Stimulated activated CD4-positive, alpha-beta T cell treated with anti-CD3 and anti-CD28 coated beads, Interleukin-4, amount 100 ng/mL, for 48 hours (primary cell): Measurements from ENCODE around the gene FAM117B.
"Not testable (repeated sequence)": the region's sequence is repeated elsewhere in the genome, so short reads cannot be mapped to it uniquely, and the experiment has no call there.

Source experiments
- DNase-seq, 2 donors: peaks; one replicate each; pipeline ENCODE4 v3.0.0-alpha.2; 2020; ENCODE audit warnings: low read depth in 2 of 2

FAM117B gene

DNA sequence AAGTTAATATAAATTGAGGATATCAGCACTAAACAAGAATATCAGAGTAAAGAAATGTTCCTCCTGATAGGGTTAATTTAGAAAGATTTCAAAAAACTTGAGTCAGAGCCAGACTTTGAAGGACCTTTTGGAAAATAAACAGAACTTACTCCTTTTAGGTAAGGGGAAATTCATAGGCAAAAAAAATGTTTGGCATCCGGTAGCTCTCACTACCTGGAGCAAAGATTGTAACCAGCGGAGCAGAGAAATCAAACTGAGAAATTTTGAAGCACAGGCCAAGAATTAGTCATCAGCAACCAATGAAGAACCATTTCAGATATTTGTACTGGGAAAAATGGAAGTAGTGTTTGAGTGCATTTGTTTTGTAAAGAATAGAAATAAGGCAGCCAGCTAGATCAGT is 123.8 kb downstream of the FAM117B start:
- DNase-seq: no peak

- DNase-seq: no peak
These were observed 126.1 kb downstream of the FAM117B start for GRCh38 chr2:202760848-202761247.

GRCh38 chr2:202762556-202762955 is 127.8 kb downstream of the FAM117B start:
- no peak for DNase-seq

DNA sequence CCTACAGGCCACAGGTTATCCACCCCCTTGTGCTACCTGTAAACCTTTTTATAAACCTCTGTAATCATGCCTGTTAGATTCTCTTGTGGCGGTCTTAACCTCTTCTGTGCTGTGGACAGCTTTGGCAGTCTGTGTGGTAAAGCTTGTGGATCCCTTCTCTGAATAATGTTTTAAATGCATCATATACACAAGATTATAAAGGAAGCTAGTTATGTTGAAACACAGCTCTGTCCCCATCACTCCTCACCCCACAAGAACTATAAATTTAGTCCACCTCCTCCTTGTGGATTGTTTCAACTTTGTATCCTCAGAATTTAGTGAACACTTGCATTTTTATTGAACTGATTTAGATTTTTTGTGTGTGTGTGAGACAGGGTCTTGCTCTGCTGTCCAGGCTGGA is 129.1 kb downstream of the FAM117B start:
- DNase-seq: no peak

DNA sequence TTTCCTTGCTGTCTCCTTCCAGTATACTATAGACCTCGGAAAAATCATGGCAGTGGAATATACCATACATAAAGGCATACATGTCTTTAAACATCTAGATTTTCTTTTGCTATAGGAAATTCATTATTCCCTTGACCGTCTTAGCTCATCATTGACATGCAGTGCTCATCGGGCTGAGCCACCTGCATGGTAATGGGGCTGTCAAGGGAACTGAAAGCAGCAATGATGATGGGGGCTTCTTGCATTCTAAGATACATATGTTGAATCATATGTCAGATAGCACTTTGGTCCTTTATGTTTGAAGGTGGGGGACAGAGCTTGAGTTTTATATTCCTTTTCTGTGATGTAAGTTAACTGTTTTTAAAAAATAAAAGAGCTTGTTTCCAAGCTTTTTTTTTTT is 130.2 kb downstream of the FAM117B start:
- no peak for DNase-seq

DNA sequence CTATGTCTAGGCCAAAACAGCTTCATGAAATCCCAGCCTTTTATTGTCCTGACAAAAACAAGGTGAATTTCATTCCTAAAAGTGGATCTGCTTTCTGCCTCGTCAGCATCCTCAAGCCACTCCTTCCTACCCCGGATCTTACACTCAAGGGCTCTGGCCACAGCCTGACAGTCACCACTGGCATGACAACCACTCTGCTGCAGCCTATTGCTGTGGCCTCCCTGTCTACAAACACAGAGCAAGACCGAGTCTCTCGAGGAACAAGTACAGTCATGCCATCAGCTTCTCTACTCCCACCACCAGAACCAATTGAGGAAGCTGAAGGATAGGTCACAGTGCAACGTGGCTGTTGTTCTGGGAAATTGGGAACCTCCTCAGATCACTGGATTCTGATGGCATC is 130.7 kb downstream of the FAM117B start:
- no peak for DNase-seq

GRCh38 chr2:202768273-202768672 is 133.5 kb downstream of the FAM117B start:
- no peak for DNase-seq

GRCh38 chr2:202769201-202769600 is 134.4 kb downstream of the FAM117B start:
- no peak for DNase-seq

- no peak for DNase-seq
These were observed 136.6 kb downstream of the FAM117B start for GRCh38 chr2:202771336-202771735.

- DNase-seq: no peak
These were observed 137.1 kb downstream of the FAM117B start for GRCh38 chr2:202771741-202772460.

GRCh38 chr2:202773301-202773973 is 138.7 kb downstream of the FAM117B start:
- no peak for DNase-seq

GRCh38 chr2:202774104-202774503 is 139.3 kb downstream of the FAM117B start:
- DNase-seq: no peak

GRCh38 chr2:202778217-202778616 is 143.4 kb downstream of the FAM117B start:
- DNase-seq: no peak

DNA sequence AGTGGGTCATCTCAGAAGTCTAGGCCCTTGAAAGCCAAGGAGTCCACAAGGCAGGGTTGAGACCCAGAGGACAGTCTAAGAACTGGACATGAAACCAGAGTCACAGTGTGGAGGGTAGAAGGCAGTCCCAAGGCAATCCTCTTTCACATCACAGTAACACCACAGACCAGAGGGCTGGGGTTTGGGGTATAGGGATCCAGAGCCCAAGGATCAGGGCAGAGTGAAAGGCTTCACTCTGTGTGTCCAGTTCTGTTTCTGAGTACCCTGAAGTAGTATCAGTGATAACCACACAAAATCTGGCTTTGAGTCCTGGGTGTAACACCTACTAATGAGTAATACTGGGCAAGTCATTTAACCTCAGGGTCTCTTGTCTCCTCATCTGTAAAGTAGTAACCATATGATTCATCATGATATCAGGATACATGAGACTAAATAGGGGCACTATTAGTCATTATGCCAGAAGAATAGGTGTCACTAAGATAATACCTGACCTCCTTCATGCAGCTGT is 145.8 kb downstream of the FAM117B start:
- DNase-seq: peak in 1 of 2 donors; percentile 2

- DNase-seq: no peak
These were observed 148.3 kb downstream of the FAM117B start for GRCh38 chr2:202782940-202783558.

- no peak for DNase-seq
These were observed 152.1 kb downstream of the FAM117B start for GRCh38 chr2:202786842-202787241.

DNA sequence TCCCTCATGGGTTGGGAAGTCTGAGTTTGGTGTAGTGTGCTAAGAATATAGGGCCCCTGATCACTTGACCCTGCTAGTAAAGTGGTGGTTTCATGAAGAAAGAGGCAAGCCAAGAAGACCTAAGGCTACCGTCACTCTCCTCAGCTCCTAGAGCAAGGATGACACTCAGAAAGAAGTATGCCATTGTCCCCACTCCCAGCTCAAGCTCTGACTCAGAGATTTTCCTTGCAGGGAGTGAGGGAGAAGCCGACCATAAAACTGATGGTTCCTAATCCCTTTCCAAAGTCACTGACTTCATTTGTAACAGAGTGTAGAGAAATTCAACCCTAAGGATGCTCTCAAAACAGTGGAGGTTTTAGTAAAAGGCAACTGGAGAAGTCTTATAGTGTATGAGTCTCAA is 155.9 kb downstream of the FAM117B start:
- no peak for DNase-seq

DNA sequence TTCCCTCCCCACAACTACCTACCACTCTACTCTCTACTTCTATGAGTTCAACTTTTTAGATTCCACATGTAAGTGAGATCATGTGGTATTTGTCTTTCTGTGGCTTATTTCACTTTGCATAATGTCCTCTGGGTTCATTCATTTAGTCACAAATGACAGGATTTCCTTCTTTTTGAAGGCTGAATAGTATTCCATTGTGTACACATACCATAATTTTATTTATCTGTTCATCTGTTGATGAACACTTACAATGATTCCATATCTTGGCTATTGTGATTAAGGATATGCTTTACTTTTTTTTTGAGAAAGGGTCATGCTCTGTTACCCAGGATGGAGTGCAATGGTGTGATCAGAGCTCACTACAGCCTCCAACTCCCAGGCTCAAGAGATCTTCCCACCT is 163.2 kb downstream of the FAM117B start:
- no peak for DNase-seq

DNA sequence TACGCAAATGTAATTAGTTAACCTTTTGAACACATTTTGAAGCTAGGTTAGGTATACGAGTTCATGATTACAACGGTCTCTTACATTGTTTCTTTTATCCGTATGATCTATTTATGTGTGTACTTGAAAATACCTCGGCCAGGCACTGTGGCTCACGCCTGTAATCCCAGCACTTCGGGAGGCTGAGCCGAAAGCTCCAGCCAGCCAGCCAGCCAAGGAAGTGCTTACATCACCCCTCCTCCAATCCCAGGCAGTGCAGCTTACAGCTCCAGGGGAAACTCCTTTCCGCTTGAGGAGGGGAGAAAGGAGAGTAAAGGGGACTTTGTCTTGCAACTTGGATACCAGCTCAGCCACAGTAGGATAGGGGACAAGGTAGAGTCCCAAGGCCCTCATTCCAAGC is 171.1 kb downstream of the FAM117B start:
- not testable (repeated sequence) for DNase-seq

DNA sequence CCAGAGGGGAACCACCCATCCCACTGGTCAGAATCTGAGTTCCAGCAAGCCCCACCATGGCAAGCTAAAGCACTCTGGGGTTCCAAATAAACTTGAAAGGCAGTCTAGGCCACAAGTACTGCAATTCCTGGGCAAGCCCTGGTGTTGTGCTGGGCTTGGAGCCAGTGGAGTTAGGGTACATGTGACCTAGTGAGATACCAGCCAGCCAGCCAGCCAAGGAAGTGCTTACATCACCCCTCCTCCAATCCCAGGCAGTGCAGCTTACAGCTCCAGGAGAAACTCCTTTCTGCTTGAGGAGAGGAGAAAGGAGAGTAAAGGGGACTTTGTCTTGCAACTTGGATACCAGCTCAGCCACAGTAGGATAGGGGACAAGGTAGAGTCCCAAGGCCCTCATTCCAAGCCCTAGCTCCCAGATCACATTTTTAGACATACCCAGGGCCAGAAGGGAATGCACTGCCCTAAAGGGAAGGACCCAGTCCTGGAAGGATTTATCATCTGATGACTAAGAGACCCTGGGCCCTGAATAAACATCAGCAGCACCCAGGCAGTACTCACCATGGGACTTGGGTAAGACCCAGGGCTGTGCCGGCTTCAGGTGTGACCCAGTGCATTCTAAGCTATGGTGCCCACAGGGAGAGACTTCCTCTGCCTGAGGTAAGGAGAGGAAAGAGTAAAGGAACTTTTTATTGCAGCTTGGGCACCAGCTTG is 172.8 kb downstream of the FAM117B start:
- DNase-seq: not testable (repeated sequence)

GRCh38 chr2:202808754-202809153 is 174.0 kb downstream of the FAM117B start:
- DNase-seq: no peak

DNA sequence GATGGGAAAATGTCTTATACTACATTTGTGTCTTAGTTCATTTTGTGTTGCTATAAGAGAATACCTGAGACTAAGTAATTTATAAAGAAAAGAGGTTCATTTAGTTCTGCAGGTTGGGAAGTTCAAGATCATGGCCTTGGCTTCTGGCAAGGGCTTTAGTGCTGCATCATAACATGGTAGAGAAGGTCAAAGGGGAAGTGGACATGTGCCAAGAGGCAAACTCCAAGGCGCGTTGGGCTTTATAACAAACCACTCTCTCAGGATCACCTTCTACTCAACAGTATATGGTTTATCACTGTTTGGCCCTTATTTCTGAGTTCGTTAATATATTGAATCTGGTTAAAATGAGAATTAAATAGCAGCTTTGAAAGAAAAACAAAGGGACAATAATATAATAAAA is 178.6 kb downstream of the FAM117B start:
- no peak for DNase-seq
